SJSA1 (cell line): ENCODE measurements around the gene CRMP1. TPM values are rescaled to one million over a fixed set of nuclear protein-coding genes. Genes with fewer than 3 reads are reported as not detected.

ENCODE experiments used
- DNase-seq, 2 experiments: peaks; one replicate each; pipeline ENCODE4 v3.0.0-alpha.2; 2015 to 2020; ENCODE audit warnings: low spot score in 2 of 2, low read depth in 1 of 2
- H3K27ac ChIP-seq: fragments of 250-450 bp; sonication (Bioruptor Pico); 2 replicates; pipeline ENCODE4 v1.5.1; 2020; ENCODE audit warnings: mild to moderate bottlenecking, moderate library complexity
- H3K27me3 ChIP-seq: fragments of 250-450 bp; sonication (Bioruptor Pico); replicated peaks from 2 replicates; pipeline ENCODE4 v1.5.1; 2020; ENCODE audit warnings: mild to moderate bottlenecking, moderate library complexity
- H3K36me3 ChIP-seq: fragments of 250-450 bp; sonication (Bioruptor Pico); 2 replicates; pipeline ENCODE4 v1.5.1; 2020; ENCODE audit warnings: mild to moderate bottlenecking
- H3K4me1 ChIP-seq: fragments of 250-450 bp; sonication (Bioruptor Pico); replicated peaks from 2 replicates; pipeline ENCODE4 v1.6.1; 2021; ENCODE audit warnings: mild to moderate bottlenecking
- H3K4me3 ChIP-seq: fragments of 250-450 bp; sonication (Bioruptor Pico); 2 replicates; pipeline ENCODE4 v1.5.1; 2020; ENCODE audit warnings: mild to moderate bottlenecking
- H3K9me3 ChIP-seq: fragments of 250-450 bp; sonication (Bioruptor Pico); replicated peaks from 2 replicates; pipeline ENCODE4 v1.5.1; 2020; ENCODE audit warnings: mild to moderate bottlenecking
- total RNA-seq: library from RNA; depleted of rRNA; stranded (reverse); fragments of >200 nt; shearing (Covaris generic); gene quantifications from 2 replicates; pipeline ENCODE4 v1.2.3, GENCODE V29; 2014; rRNA removed

CRMP1 gene
- total RNA-seq = not detected in 2 replicates

DNA sequence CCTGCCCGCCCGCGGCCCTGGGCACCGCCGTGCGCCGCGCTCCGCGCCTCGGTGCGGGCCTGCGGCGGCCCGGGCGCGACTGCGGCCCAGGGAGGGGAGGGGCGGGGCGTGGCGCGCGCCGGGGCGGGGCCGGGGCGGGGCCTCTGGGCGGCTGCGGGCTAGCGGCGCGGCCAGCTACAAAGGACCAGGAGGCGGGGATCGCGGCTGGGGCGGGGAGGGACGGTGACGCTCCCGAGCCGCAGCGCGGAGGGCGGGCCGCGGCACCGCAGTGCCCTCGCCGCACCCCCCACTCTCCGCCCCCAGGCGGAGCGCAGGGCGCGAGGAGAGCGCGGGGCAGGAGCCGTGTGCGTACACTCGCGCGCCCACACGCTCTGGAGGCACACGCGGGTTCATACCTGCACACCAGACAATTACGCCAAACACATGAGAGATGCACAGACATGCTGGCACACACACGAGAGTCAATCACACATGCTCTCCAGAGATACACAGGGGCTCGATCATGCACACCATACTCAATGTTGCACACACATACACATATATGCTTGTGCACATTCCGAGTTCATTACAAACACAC, at the start of gene CRMP1:
TSS of gene CRMP1 (minus strand) at position 83 of the 577 bp plus-strand sequence. CDS start 117 bp downstream, outside the sequence.
- H3K36me3 ChIP-seq = no peaks in the 10 kb centered on the region
- peaks cover 11% of the 10 kb centered on the region for H3K27me3 ChIP-seq
- H3K4me3 ChIP-seq = no peak within 1 kb of the TSS
- DNase-seq = no peak
- H3K9me3 ChIP-seq = no peaks in the 10 kb centered on the region
- no peak within 1 kb of the TSS for H3K27ac ChIP-seq
- H3K4me1 ChIP-seq = no peaks in the 10 kb centered on the region

- no peaks in the 10 kb centered on the region for H3K36me3 ChIP-seq
- no peaks in the 10 kb centered on the region for H3K9me3 ChIP-seq
Measured at GRCh38 chr4:5941601-5942000, 48.7 kb upstream of the CRMP1 start.

GRCh38 chr4:5940470-5941203, 47.8 kb upstream of the CRMP1 start:
- Histone ChIP-seq H3K27me3 (no peaks in the 10 kb centered on the region), H3K4me1 (no peaks in the 10 kb centered on the region; the same call in 1 of the 2 replicates), H3K4me3 (no peak overlapping the region), H3K27ac (no peak overlapping the region), H3K36me3 (no peaks in the 10 kb centered on the region), H3K9me3 (no peaks in the 10 kb centered on the region)
- DNase-seq = no peak

More at GRCh38 chr4:5941601-5942000, 48.7 kb upstream of the CRMP1 start:
- H3K4me3 ChIP-seq = no peak overlapping the region
- no peaks in the 10 kb centered on the region for H3K27me3 ChIP-seq
- peak in 1 of 2 experiments; percentile 25 for DNase-seq
- no peaks in the 10 kb centered on the region; the same call in 1 of the 2 replicates for H3K4me1 ChIP-seq
- H3K27ac ChIP-seq = no peak overlapping the region

DNA sequence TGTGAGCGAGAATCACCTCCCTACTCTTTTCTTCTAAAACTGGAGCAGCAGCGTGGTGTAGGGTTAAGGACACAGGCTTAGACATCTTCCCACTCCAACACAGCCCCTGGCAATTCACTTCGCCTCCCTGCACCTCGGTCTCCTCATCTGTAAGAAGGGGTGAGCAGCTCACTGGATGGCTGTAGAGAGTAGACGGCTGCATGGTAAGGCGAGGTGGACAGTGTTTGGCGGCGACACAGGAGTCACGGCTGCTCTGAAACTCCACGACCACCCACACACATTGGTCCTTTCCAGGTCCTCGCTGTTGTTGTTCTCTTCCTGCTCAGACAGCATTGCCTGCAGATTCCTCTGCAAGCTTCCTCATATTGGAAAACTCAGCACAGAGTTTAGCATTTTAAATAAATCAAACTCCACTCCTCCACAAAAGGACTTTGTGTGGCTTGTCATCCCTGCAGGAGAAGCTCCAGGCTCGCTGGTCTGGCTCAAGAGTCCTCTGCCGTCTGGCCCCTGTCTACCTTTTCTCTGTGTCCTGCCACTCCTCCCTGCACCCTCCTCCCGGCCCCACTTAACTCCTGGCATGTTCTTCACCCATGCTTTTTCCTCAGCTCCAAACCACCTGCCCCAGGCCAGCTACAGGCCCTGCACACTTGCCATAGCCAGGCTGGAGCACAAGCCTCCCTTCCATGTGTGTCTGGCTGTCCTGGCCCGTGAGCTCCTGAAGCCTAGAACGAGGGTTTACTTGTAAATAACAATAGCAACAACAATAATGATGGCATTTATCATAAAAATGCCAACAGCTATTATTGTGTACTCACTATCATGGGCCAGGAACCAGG, 41.3 kb upstream of the CRMP1 start:
- H3K27ac ChIP-seq = no peak overlapping the region
- H3K9me3 ChIP-seq = no peaks in the 10 kb centered on the region
- no peaks in the 10 kb centered on the region for H3K4me1 ChIP-seq
- DNase-seq = no peak
- no peaks in the 10 kb centered on the region for H3K36me3 ChIP-seq
- H3K4me3 ChIP-seq = no peak overlapping the region
- no peaks in the 10 kb centered on the region for H3K27me3 ChIP-seq

DNA sequence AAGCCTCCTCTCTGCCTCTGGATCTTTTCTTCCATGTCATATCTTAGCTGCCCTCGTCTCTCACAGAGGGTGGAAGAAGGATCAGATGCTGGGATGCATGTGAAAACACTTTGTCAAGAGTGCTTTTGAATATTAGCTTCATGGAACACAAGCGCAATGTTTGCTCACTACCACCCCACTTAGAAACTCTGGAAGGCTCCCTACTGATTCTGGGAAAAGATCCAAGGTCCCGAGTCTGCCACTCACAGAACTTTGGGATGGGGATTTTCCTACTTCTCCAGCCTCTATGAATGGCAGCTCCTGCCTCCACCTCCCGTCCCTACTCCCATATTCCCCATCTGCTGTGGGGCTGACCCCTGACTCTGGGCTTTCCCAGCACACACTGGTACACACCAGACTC, 40.2 kb upstream of the CRMP1 start:
- Histone ChIP-seq H3K9me3 (no peaks in the 10 kb centered on the region), H3K4me3 (no peak overlapping the region), H3K27ac (no peak overlapping the region), H3K4me1 (no peaks in the 10 kb centered on the region), H3K36me3 (no peaks in the 10 kb centered on the region), H3K27me3 (no peaks in the 10 kb centered on the region)
- DNase-seq = no peak

DNA sequence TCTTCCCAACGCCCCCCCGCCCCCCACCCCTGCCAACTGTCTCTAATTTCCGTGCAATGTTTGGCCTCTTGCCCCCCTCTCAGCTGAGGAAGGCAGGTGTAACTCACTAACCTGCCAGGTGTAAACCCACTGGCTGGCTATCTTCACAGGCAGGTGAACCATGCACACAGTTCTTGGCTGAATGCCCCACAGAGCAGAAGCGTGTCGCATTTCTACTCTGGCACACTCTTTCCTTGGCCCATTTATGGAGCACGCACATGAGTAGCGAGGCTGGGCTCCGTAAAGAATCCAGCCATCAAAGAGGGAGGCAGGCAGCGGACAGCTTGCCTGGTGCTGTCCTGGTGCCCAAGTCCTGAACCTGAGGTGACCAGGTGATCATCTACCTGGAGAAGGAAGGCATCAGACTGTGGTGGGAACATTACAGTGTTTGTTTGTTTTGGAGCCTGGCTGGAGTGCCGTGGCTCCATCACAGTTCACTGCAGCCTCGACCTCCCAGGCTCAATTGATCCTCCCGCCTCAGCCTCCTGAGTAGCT, 39.2 kb upstream of the CRMP1 start:
- Histone ChIP-seq H3K27me3 (no peaks in the 10 kb centered on the region), H3K9me3 (no peaks in the 10 kb centered on the region), H3K36me3 (no peaks in the 10 kb centered on the region), H3K4me1 (no peaks in the 10 kb centered on the region), H3K4me3 (no peak overlapping the region), H3K27ac (no peak overlapping the region)
- no peak for DNase-seq

DNA sequence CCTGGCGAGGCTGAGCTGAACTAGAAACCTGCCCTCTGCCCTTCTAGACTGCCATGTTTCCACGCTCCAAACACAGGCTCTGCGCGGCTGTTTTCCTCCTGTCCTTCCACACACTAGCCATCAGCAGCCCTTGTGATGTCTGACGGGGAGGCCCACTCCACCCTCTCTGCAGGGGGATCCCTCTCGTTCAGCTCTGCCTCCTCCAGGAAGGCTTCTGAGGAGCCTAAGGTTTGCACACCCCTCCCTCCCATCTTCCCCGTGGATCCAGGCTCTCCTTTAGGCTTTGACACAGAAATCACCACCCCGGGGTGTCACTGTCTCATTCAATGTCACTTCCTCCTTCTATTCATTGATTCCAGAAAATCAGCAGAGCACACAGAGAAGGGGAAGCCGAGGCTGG, 38.6 kb upstream of the CRMP1 start:
- Histone ChIP-seq H3K27ac (no peak overlapping the region), H3K9me3 (no peaks in the 10 kb centered on the region), H3K27me3 (no peaks in the 10 kb centered on the region), H3K4me3 (no peak overlapping the region), H3K4me1 (no peaks in the 10 kb centered on the region), H3K36me3 (no peaks in the 10 kb centered on the region)
- DNase-seq = no peak

GRCh38 chr4:5930876-5931275, 38.0 kb upstream of the CRMP1 start:
- no peaks in the 10 kb centered on the region for H3K9me3 ChIP-seq
- no peaks in the 10 kb centered on the region for H3K4me1 ChIP-seq
- H3K4me3 ChIP-seq = no peak overlapping the region
- no peaks in the 10 kb centered on the region for H3K36me3 ChIP-seq
- no peak for DNase-seq
- H3K27ac ChIP-seq = no peak overlapping the region
- H3K27me3 ChIP-seq = no peaks in the 10 kb centered on the region

- no peaks in the 10 kb centered on the region for H3K27me3 ChIP-seq
- no peak for DNase-seq
- H3K4me1 ChIP-seq = no peaks in the 10 kb centered on the region
- no peak overlapping the region for H3K4me3 ChIP-seq
- H3K36me3 ChIP-seq = no peaks in the 10 kb centered on the region
- H3K9me3 ChIP-seq = no peaks in the 10 kb centered on the region
- H3K27ac ChIP-seq = no peak overlapping the region
Measured at GRCh38 chr4:5930456-5930855, 37.6 kb upstream of the CRMP1 start.

DNA sequence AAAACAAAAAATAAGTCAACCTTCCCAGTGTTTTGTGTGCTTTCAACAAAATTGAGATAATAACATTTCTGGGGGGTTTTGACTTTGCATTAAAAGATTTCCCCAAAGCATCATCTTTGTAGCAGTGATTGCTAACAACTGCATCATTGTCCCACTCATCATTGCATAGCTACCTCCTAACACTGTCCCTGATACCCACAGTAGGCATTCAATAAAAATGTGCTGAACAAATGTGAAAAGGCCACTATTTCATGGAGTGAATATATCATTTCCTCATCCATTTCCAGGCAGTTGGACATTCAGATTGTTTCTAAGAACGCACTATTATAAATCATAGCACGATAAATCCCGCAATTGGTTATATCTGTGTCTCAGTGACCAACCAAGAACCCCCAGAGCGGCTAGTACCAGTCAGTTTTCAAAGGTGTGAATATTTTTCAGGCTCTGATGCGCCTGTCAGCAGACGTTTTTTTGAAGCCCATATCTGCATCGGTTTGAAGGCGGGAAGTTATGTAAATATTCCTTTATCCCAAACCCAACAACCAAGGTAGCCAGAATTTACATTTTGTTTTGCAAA, 36.0 kb upstream of the CRMP1 start:
- Histone ChIP-seq H3K9me3 (no peaks in the 10 kb centered on the region), H3K36me3 (no peaks in the 10 kb centered on the region), H3K4me1 (no peaks in the 10 kb centered on the region), H3K27me3 (no peaks in the 10 kb centered on the region), H3K27ac (no peak overlapping the region), H3K4me3 (no peak overlapping the region)
- no peak for DNase-seq

- no peak overlapping the region for H3K27ac ChIP-seq
- H3K27me3 ChIP-seq = no peaks in the 10 kb centered on the region
- H3K36me3 ChIP-seq = no peaks in the 10 kb centered on the region
- H3K4me3 ChIP-seq = no peak overlapping the region
- no peak for DNase-seq
- no peaks in the 10 kb centered on the region for H3K4me1 ChIP-seq
- H3K9me3 ChIP-seq = no peaks in the 10 kb centered on the region
Measured at GRCh38 chr4:5928274-5928673, 35.4 kb upstream of the CRMP1 start.

DNA sequence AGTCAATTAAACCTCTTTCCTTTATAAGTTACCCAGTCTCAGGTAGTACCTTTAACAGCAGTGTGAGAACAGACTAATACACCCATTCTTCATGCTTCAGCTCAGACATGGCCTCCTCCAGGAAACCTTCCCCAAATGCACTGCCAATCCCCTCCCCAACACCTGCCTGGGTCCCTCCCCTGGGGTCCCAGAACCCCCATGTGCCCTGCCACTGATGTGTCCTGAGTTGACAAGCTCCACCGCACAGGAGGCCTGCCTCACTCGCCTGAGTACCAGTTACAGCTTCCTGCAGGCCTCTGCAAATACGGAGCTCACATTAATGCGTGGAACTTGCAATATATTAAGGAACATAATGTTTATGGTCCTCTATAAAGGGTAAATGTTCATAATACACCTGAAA, 34.9 kb upstream of the CRMP1 start:
- H3K36me3 ChIP-seq = no peaks in the 10 kb centered on the region
- H3K9me3 ChIP-seq = no peaks in the 10 kb centered on the region
- no peak overlapping the region for H3K4me3 ChIP-seq
- H3K27me3 ChIP-seq = no peaks in the 10 kb centered on the region
- no peak for DNase-seq
- no peaks in the 10 kb centered on the region for H3K4me1 ChIP-seq
- no peak overlapping the region for H3K27ac ChIP-seq

- Histone ChIP-seq H3K36me3 (no peaks in the 10 kb centered on the region), H3K4me1 (no peaks in the 10 kb centered on the region), H3K27me3 (no peaks in the 10 kb centered on the region), H3K9me3 (no peaks in the 10 kb centered on the region), H3K27ac (no peak overlapping the region), H3K4me3 (no peak overlapping the region)
- DNase-seq = no peak
Measured at GRCh38 chr4:5927116-5927515, 34.2 kb upstream of the CRMP1 start.
